ENCODE data around the gene LSM14A. TPM values are rescaled to one million over a fixed set of nuclear protein-coding genes. Genes with fewer than 3 reads are reported as not detected.

Gene LSM14A
- total RNA-seq, 2 donors from 2014 or later: 145 to 189 TPM

GRCh38 chr19:34235425-34235940 is 63.2 kb downstream of the LSM14A start:
- intact Hi-C loops (cut with DNase I): no loop called here
- H3K36me3 ChIP-seq: no peaks in the 10 kb centered on the region
- H3K4me3 ChIP-seq: no peak overlapping the region
- H3K27me3 ChIP-seq (replicated peaks; ENCODE audit: insufficient read depth): no peaks in the 10 kb centered on the region
- no peak for DNase-seq (ENCODE audit: low spot score)
- WGBS: 91% methylated on average over 2 of the region's 2 CpGs
- peaks cover 3% of the 10 kb centered on the region for H3K4me1 ChIP-seq (replicated peaks)
- TF ChIP-seq POLR2AphosphoS5 (IDR thresholded peaks at IDR 0.05) (no peak), CTCF (IDR thresholded peaks at IDR 0.05) (no peak), POLR2A (IDR thresholded peaks at IDR 0.05) (no peak)
- H3K9me3 ChIP-seq: no peaks in the 10 kb centered on the region
- no peak overlapping the region for H3K27ac ChIP-seq

- no peak overlapping the region for H3K4me3 ChIP-seq
- peak overlapping the region in 1 of 2 donors; percentile 34 for H3K27ac ChIP-seq
- no peaks in the 10 kb centered on the region for H3K27me3 ChIP-seq (replicated peaks; ENCODE audit: insufficient read depth)
- H3K9me3 ChIP-seq: no peaks in the 10 kb centered on the region
- 53% methylated on average over 18 of the region's 18 CpGs for WGBS
- H3K36me3 ChIP-seq: no peaks in the 10 kb centered on the region
- peaks cover 3% of the 10 kb centered on the region for H3K4me1 ChIP-seq (replicated peaks)
- DNase-seq (ENCODE audit: low spot score): peak; percentile 54
- TF ChIP-seq POLR2A (IDR thresholded peaks at IDR 0.05): no peak
- peak in 1 of 4 experiments; percentile 18 for TF ChIP-seq CTCF (IDR thresholded peaks at IDR 0.05)
- TF ChIP-seq POLR2AphosphoS5 (IDR thresholded peaks at IDR 0.05): peak; percentile 50
- intact Hi-C loops (cut with DNase I): no loop called here
Observed at GRCh38 chr19:34236035-34236987, 64.0 kb downstream of the LSM14A start.

- Histone ChIP-seq H3K27ac (no peak overlapping the region), H3K9me3 (no peaks in the 10 kb centered on the region), H3K27me3 (replicated peaks; ENCODE audit: insufficient read depth) (no peaks in the 10 kb centered on the region), H3K36me3 (no peaks in the 10 kb centered on the region), H3K4me1 (replicated peaks) (peaks cover 3% of the 10 kb centered on the region), H3K4me3 (no peak overlapping the region)
- TF ChIP-seq POLR2AphosphoS5 (IDR thresholded peaks at IDR 0.05) (no peak), CTCF (IDR thresholded peaks at IDR 0.05) (no peak), POLR2A (IDR thresholded peaks at IDR 0.05) (no peak)
- 97% methylated on average over 3 of the region's 3 CpGs for WGBS
- no peak for DNase-seq (ENCODE audit: low spot score)
- intact Hi-C loops (cut with DNase I): no loop called here
Observed at GRCh38 chr19:34237283-34237682, 65.0 kb downstream of the LSM14A start.

GRCh38 chr19:34237939-34238338 is 65.6 kb downstream of the LSM14A start:
- Histone ChIP-seq H3K4me1 (replicated peaks) (no peaks in the 10 kb centered on the region), H3K27ac (no peak overlapping the region), H3K27me3 (replicated peaks; ENCODE audit: insufficient read depth) (no peaks in the 10 kb centered on the region), H3K4me3 (no peak overlapping the region), H3K36me3 (no peaks in the 10 kb centered on the region), H3K9me3 (no peaks in the 10 kb centered on the region)
- TF ChIP-seq POLR2AphosphoS5 (IDR thresholded peaks at IDR 0.05): no peak
- TF ChIP-seq CTCF (IDR thresholded peaks at IDR 0.05): no peak
- no peak for TF ChIP-seq POLR2A (IDR thresholded peaks at IDR 0.05)
- 95% methylated on average over 4 of the region's 4 CpGs for WGBS
- no peak for DNase-seq (ENCODE audit: low spot score)
- intact Hi-C loops (cut with DNase I): no loop called here

All from prostate gland (tissue), 2 donors.